Ecto neural progenitor cell (in vitro differentiated cells): ENCODE data around the gene EDAR.

ENCODE experiments used
- DNase-seq: peaks from one replicate; pipeline ENCODE4 v3.0.0-alpha.2; 2018; ENCODE audit warnings: low spot score

Gene EDAR

GRCh38 chr2:109001201-109001600 is 12.2 kb upstream of the EDAR start:
- DNase-seq: no peak

- DNase-seq: no peak
Observed at GRCh38 chr2:109000738-109001137, 11.7 kb upstream of the EDAR start.

- no peak for DNase-seq
Observed at GRCh38 chr2:108998911-108999310, 9.9 kb upstream of the EDAR start.

GRCh38 chr2:108994178-108994577 is 5.2 kb upstream of the EDAR start:
- DNase-seq: no peak

- no peak for DNase-seq
Observed at GRCh38 chr2:108993095-108993937, 4.3 kb upstream of the EDAR start.

- DNase-seq: no peak
Observed at GRCh38 chr2:108988076-108988795, 784 bp downstream of the EDAR start.

GRCh38 chr2:108986916-108987510 is 2.0 kb downstream of the EDAR start:
- no peak for DNase-seq

GRCh38 chr2:108983610-108984009 is 5.4 kb downstream of the EDAR start:
- DNase-seq: no peak

GRCh38 chr2:108983061-108983460 is 6.0 kb downstream of the EDAR start:
- DNase-seq: no peak

- no peak for DNase-seq
Observed at GRCh38 chr2:108982259-108982679, 6.8 kb downstream of the EDAR start.

- DNase-seq: no peak
Observed at GRCh38 chr2:108981846-108982245, 7.2 kb downstream of the EDAR start.

GRCh38 chr2:108980076-108980475 is 8.9 kb downstream of the EDAR start:
- no peak for DNase-seq

GRCh38 chr2:108979461-108979860 is 9.6 kb downstream of the EDAR start:
- DNase-seq: no peak

GRCh38 chr2:108978709-108979111 is 10.3 kb downstream of the EDAR start:
- no peak for DNase-seq

- DNase-seq: no peak
Observed at GRCh38 chr2:108975613-108976435, 13.2 kb downstream of the EDAR start.

- no peak for DNase-seq
Observed at GRCh38 chr2:108974674-108975073, 14.3 kb downstream of the EDAR start.

GRCh38 chr2:108972663-108973062 is 16.4 kb downstream of the EDAR start:
- no peak for DNase-seq

GRCh38 chr2:108971661-108972566 is 17.1 kb downstream of the EDAR start:
- no peak for DNase-seq

- DNase-seq: no peak
Observed at GRCh38 chr2:108970369-108970768, 18.7 kb downstream of the EDAR start.

GRCh38 chr2:108969856-108970255 is 19.2 kb downstream of the EDAR start:
- no peak for DNase-seq

GRCh38 chr2:108968619-108969018 is 20.4 kb downstream of the EDAR start:
- no peak for DNase-seq
